HepG2 (cell line): ENCODE results near the gene SIX4. TPM values are rescaled to one million over a fixed set of nuclear protein-coding genes. Genes with fewer than 3 reads are reported as not detected.

Experiments
- ETV5 ChIP-seq: IDR thresholded peaks from 2 replicates; pipeline ENCODE4 v1.6.1; 2018; ENCODE audit warnings: missing biosample characterization, missing genetic modification reagents, inconsistent platforms, borderline replicate concordance
- GATAD2A ChIP-seq: IDR thresholded peaks from 2 replicates; pipeline ENCODE4 v1.6.1; 2016
- GLI4 ChIP-seq: sonication (generic); formaldehyde crosslinking; IDR thresholded peaks from 2 replicates; pipeline ENCODE4 v1.5.1; 2020; ENCODE audit warnings: missing genetic modification reagents, mild to moderate bottlenecking, moderate library complexity, borderline replicate concordance
- HDAC1 ChIP-seq: sonication (generic); formaldehyde crosslinking; IDR thresholded peaks from 2 replicates; pipeline ENCODE4 v1.5.1; 2020; ENCODE audit warnings: mild to moderate bottlenecking, missing genetic modification reagents
- HNRNPLL ChIP-seq: fragments of 200-400 bp; formaldehyde crosslinking; IDR thresholded peaks from 2 replicates; pipeline ENCODE4 v1.6.1; 2017; ENCODE audit warnings: mild to moderate bottlenecking, low read depth, low read length; ENCODE audit not compliant: poor library complexity, severe bottlenecking
- KDM2A ChIP-seq: sonication (generic); formaldehyde crosslinking; IDR thresholded peaks from 2 replicates; pipeline ENCODE4 v1.4.0; 2020; ENCODE audit warnings: low read depth, missing genetic modification reagents, borderline replicate concordance
- PAX8 ChIP-seq: sonication (generic); formaldehyde crosslinking; IDR thresholded peaks from 2 replicates; pipeline ENCODE4 v1.8.0; 2022; ENCODE audit warnings: mild to moderate bottlenecking, missing genetic modification reagents, borderline replicate concordance
- SMARCE1 ChIP-seq: fragments of 450-650 bp; IDR thresholded peaks from 2 replicates; pipeline ENCODE4 v1.6.1; 2017; ENCODE audit warnings: borderline replicate concordance
- ZEB1 ChIP-seq: IDR thresholded peaks from 2 replicates; pipeline ENCODE4 v1.6.1; 2012; ENCODE audit warnings: mild to moderate bottlenecking, low read depth, inconsistent platforms; ENCODE audit not compliant: insufficient replicate concordance
- ZNF12 ChIP-seq: sonication (generic); formaldehyde crosslinking; IDR thresholded peaks from 2 replicates; pipeline ENCODE4 v1.5.0; 2020; ENCODE audit warnings: missing genetic modification reagents
- ZNF333 ChIP-seq: sonication (generic); formaldehyde crosslinking; IDR thresholded peaks from 2 replicates; pipeline ENCODE4 v1.4.0; 2020; ENCODE audit warnings: mild to moderate bottlenecking, missing genetic modification reagents, borderline replicate concordance
- ZNF691 ChIP-seq: sonication (generic); formaldehyde crosslinking; IDR thresholded peaks from 2 replicates; pipeline ENCODE4 v1.4.0; 2020; ENCODE audit warnings: missing genetic modification reagents, low read depth, mild to moderate bottlenecking, borderline replicate concordance
- ZNF703 ChIP-seq: sonication (generic); formaldehyde crosslinking; IDR thresholded peaks from 2 replicates; pipeline ENCODE4 v1.5.1; 2020; ENCODE audit warnings: missing genetic modification reagents, mild to moderate bottlenecking, moderate library complexity, borderline replicate concordance
- ZNF772 ChIP-seq: sonication (generic); formaldehyde crosslinking; IDR thresholded peaks from 2 replicates; pipeline ENCODE4 v1.5.0; 2020; ENCODE audit warnings: mild to moderate bottlenecking, missing genetic modification reagents
- ZNF776 ChIP-seq: sonication (generic); formaldehyde crosslinking; IDR thresholded peaks from 2 replicates; pipeline ENCODE4 v1.4.0; 2020; ENCODE audit warnings: mild to moderate bottlenecking, missing genetic modification reagents
- ZNF788 ChIP-seq: sonication (generic); formaldehyde crosslinking; IDR thresholded peaks from 2 replicates; pipeline ENCODE4 v1.5.0; 2020; ENCODE audit warnings: mild to moderate bottlenecking, missing genetic modification reagents, borderline replicate concordance
- polyA plus RNA-seq, 8 experiments: library from polyadenylated mRNA; depleted of rRNA in 3 of 8; stranded (reverse) in 7 of 8; unstranded in 1 of 8; fragments of >200 nt; fragmentation: Illumina TruSeq in 4 of 8; extraction: Trizol in 4 of 8; gene quantifications; 2 replicates each; pipeline versions ENCODE4 v1.2.1 to v1.2.3, GENCODE V29; 2011 to 2016; ENCODE audit warnings: low read depth in 4 of 8, missing spikeins in 1 of 8, mixed read lengths in 1 of 8; ENCODE audit not compliant: insufficient read depth in 1 of 8
- total RNA-seq, 5 experiments: library from RNA; depleted of rRNA; stranded (reverse); fragments of >200 nt; fragmentation: Illumina TruSeq; extraction: Trizol; gene quantifications; 2 replicates each; pipeline ENCODE4 v1.2.3, GENCODE V29; 2016; ENCODE audit warnings: low read depth in 1 of 5
- TF ChIP-seq, protein P1 (sequence below): sonication (generic); formaldehyde crosslinking; IDR thresholded peaks from 2 replicates; pipeline ENCODE4 v1.4.0; 2020; ENCODE audit warnings: mild to moderate bottlenecking, missing genetic modification reagents
- TF ChIP-seq, protein P2 (sequence below): sonication (generic); formaldehyde crosslinking; IDR thresholded peaks from 2 replicates; pipeline ENCODE4 v1.4.0; 2020; ENCODE audit warnings: missing genetic modification reagents, borderline replicate concordance
- TF ChIP-seq, protein P3 (sequence below): sonication (generic); formaldehyde crosslinking; IDR thresholded peaks from 2 replicates; pipeline ENCODE4 v1.5.1; 2020; ENCODE audit warnings: mild to moderate bottlenecking, missing genetic modification reagents, moderate library complexity

SIX4 gene
- total and polyA plus RNA-seq, 2 of the 13 experiments (the other 11 are each of a cell fraction or from before 2014, with no cell fraction given): 5.0 to 6.0 TPM

DNA sequence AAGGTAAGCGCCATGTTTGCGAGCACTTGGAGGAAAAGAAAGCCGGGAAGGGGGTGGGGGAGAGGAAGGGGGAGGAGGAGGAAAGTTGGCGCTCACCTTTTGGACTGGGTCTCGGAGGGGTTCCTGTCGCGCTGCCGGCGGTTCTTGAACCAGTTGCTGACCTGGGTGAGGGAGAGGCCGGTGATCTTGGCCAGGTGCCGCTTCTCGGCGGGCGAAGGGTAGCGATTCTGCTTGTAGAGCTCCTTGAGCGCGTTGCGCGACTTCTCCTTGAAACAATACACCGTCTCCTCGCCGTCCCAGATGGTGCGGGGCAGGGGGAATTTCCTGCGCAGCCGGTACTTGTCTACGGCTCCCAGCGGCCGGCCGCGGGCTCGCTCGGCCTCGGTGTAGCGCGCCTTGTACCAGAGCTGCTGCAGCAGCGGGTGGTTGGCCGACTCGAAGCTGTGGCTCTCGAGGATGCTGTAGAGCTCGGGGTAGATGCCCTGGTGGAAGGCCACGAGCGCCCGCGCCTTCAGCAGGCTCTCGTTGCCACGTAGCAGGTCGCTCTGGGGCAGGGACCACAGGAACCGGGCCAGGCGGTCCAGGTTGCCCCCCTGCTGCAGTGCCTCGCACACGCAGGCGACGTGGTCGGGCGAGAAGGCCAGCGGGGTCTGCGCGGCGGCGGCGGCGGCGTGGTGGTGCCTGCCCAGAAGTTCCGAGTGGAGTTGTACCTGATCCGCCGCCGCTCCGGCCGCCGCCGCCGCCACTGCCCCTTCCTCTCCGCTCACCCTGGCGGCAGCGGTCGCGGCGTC lies 840 bp downstream of the SIX4 start (continued):
- TF ChIP-seq, protein P1, sequence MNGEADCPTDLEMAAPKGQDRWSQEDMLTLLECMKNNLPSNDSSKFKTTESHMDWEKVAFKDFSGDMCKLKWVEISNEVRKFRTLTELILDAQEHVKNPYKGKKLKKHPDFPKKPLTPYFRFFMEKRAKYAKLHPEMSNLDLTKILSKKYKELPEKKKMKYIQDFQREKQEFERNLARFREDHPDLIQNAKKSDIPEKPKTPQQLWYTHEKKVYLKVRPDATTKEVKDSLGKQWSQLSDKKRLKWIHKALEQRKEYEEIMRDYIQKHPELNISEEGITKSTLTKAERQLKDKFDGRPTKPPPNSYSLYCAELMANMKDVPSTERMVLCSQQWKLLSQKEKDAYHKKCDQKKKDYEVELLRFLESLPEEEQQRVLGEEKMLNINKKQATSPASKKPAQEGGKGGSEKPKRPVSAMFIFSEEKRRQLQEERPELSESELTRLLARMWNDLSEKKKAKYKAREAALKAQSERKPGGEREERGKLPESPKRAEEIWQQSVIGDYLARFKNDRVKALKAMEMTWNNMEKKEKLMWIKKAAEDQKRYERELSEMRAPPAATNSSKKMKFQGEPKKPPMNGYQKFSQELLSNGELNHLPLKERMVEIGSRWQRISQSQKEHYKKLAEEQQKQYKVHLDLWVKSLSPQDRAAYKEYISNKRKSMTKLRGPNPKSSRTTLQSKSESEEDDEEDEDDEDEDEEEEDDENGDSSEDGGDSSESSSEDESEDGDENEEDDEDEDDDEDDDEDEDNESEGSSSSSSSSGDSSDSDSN (CRISPR knock-in tag): peak; percentile 72
- TF ChIP-seq GATAD2A (no peak), ZNF788 (CRISPR knock-in tag) (0 out of 2 replicates have a peak, but pooled peaks have one; percentile 20), ZEB1 (peak; percentile 30), GLI4 (no peak), ZNF691 (CRISPR knock-in tag) (0 out of 2 replicates have a peak, but pooled peaks have one; percentile 31), ZNF703 (CRISPR knock-in tag) (0 out of 2 replicates have a peak, but pooled peaks have one; percentile 61), ETV5 (CRISPR knock-in tag) (no peak), ZNF333 (CRISPR knock-in tag) (peak; percentile 83; the same call in 1 of the 2 replicates), HDAC1 (CRISPR knock-in tag) (peak; percentile 42; the same call in 1 of the 2 replicates), HNRNPLL (peak; percentile 32), ZNF12 (0 out of 2 replicates have a peak, but pooled peaks have one; percentile 49), PAX8 (CRISPR knock-in tag) (peak; percentile 87; the same call in 1 of the 2 replicates), KDM2A (peak; percentile 63), SMARCE1 (no peak), ZNF776 (CRISPR knock-in tag) (peak; percentile 68; the same call in 1 of the 2 replicates), ZNF772 (CRISPR knock-in tag) (0 out of 2 replicates have a peak, but pooled peaks have one; percentile 58)
- TF ChIP-seq, protein P2, sequence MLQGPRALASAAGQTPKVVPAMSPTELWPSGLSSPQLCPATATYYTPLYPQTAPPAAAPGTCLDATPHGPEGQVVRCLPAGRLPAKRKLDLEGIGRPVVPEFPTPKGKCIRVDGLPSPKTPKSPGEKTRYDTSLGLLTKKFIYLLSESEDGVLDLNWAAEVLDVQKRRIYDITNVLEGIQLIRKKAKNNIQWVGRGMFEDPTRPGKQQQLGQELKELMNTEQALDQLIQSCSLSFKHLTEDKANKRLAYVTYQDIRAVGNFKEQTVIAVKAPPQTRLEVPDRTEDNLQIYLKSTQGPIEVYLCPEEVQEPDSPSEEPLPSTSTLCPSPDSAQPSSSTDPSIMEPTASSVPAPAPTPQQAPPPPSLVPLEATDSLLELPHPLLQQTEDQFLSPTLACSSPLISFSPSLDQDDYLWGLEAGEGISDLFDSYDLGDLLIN (CRISPR knock-in tag): no peak
- TF ChIP-seq, protein P3, sequence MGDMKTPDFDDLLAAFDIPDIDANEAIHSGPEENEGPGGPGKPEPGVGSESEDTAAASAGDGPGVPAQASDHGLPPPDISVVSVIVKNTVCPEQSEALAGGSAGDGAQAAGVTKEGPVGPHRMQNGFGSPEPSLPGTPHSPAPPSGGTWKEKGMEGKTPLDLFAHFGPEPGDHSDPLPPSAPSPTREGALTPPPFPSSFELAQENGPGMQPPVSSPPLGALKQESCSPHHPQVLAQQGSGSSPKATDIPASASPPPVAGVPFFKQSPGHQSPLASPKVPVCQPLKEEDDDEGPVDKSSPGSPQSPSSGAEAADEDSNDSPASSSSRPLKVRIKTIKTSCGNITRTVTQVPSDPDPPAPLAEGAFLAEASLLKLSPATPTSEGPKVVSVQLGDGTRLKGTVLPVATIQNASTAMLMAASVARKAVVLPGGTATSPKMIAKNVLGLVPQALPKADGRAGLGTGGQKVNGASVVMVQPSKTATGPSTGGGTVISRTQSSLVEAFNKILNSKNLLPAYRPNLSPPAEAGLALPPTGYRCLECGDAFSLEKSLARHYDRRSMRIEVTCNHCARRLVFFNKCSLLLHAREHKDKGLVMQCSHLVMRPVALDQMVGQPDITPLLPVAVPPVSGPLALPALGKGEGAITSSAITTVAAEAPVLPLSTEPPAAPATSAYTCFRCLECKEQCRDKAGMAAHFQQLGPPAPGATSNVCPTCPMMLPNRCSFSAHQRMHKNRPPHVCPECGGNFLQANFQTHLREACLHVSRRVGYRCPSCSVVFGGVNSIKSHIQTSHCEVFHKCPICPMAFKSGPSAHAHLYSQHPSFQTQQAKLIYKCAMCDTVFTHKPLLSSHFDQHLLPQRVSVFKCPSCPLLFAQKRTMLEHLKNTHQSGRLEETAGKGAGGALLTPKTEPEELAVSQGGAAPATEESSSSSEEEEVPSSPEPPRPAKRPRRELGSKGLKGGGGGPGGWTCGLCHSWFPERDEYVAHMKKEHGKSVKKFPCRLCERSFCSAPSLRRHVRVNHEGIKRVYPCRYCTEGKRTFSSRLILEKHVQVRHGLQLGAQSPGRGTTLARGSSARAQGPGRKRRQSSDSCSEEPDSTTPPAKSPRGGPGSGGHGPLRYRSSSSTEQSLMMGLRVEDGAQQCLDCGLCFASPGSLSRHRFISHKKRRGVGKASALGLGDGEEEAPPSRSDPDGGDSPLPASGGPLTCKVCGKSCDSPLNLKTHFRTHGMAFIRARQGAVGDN: peak; percentile 71
